Coronary artery (tissue), 2 donors: ENCODE results near the gene SLC1A3.

Source experiments
- DNase-seq: peaks from one replicate; pipeline ENCODE4 v3.0.0-alpha.2; 2017; ENCODE audit warnings: low spot score
- H3K27ac ChIP-seq, 2 donors: fragments of 200-600 bp; sonication (generic); one replicate each; pipeline ENCODE4 v1.5.1; 2016 to 2019
- H3K4me3 ChIP-seq: fragments of 200-600 bp; sonication (generic); 2 replicates; pipeline ENCODE4 v1.5.1; 2016; ENCODE audit warnings: mild to moderate bottlenecking, moderate library complexity
- CTCF ChIP-seq: fragments of 200-600 bp; sonication (generic); IDR thresholded peaks from one replicate; pipeline ENCODE4 v1.5.1; 2019; ENCODE audit warnings: antibody characterized with exemption

The SLC1A3 gene

GRCh38 chr5:36654564-36654963 is 48.2 kb downstream of the SLC1A3 start:
- no peak for TF ChIP-seq CTCF
- DNase-seq: no peak
- Histone ChIP-seq H3K4me3 (no peak overlapping the region), H3K27ac (peak overlapping the region in 1 of 2 donors; percentile 46)

- Histone ChIP-seq H3K27ac (peak overlapping the region in 1 of 2 donors; percentile 46), H3K4me3 (no peak overlapping the region)
- no peak for TF ChIP-seq CTCF
- no peak for DNase-seq
These were observed 48.8 kb downstream of the SLC1A3 start for GRCh38 chr5:36655161-36655560.

GRCh38 chr5:36656556-36656955 is 50.1 kb downstream of the SLC1A3 start:
- peak overlapping the region in 1 of 2 donors; percentile 53 for H3K27ac ChIP-seq
- no peak for DNase-seq
- no peak for TF ChIP-seq CTCF
- H3K4me3 ChIP-seq: no peak overlapping the region

GRCh38 chr5:36657563-36657995 is 51.2 kb downstream of the SLC1A3 start:
- Histone ChIP-seq H3K27ac (peak overlapping the region in 1 of 2 donors; percentile 66), H3K4me3 (no peak overlapping the region)
- DNase-seq: no peak
- no peak for TF ChIP-seq CTCF

- DNase-seq: no peak
- TF ChIP-seq CTCF: no peak
- H3K4me3 ChIP-seq: no peak overlapping the region
- peak overlapping the region in 1 of 2 donors; percentile 66 for H3K27ac ChIP-seq
These were observed 51.8 kb downstream of the SLC1A3 start for GRCh38 chr5:36658038-36658756.

GRCh38 chr5:36659411-36659810 is 53.0 kb downstream of the SLC1A3 start:
- TF ChIP-seq CTCF: no peak
- DNase-seq: no peak
- H3K4me3 ChIP-seq: no peak overlapping the region
- no peak overlapping the region for H3K27ac ChIP-seq

- TF ChIP-seq CTCF: no peak
- Histone ChIP-seq H3K4me3 (no peak overlapping the region), H3K27ac (no peak overlapping the region)
- DNase-seq: no peak
These were observed 54.1 kb downstream of the SLC1A3 start for GRCh38 chr5:36660397-36661049.
